Vagina (tissue), 2 donors: Measurements from ENCODE around the gene SAC3D1. TPM values are rescaled to one million over a fixed set of nuclear protein-coding genes. Genes with fewer than 3 reads are reported as not detected.

ENCODE experiments used
- DNase-seq, 2 donors: peaks; one replicate each; pipeline ENCODE4 v3.0.0-alpha.2; 2017; ENCODE audit errors: extremely low spot score in 2 of 2
- H3K27ac ChIP-seq: fragments of 200-600 bp; sonication (generic); one replicate; pipeline ENCODE4 v1.5.1; 2019
- H3K27me3 ChIP-seq: fragments of 200-600 bp; sonication (generic); one replicate; pipeline ENCODE4 v1.5.1; 2019
- H3K36me3 ChIP-seq, 2 donors: fragments of 200-600 bp; sonication (generic); one replicate each; pipeline ENCODE4 v1.5.1; 2017 to 2019
- H3K4me1 ChIP-seq: fragments of 200-600 bp; sonication (generic); one replicate; pipeline ENCODE4 v1.5.1; 2019
- H3K4me3 ChIP-seq, 2 donors: fragments of 200-600 bp; sonication (generic); 1 replicate in 1 of 2; 2 replicates in 1 of 2; pipeline ENCODE4 v1.5.1; 2016 to 2019
- H3K9me3 ChIP-seq: fragments of 200-600 bp; sonication (generic); one replicate; pipeline ENCODE4 v1.5.1; 2019
- CTCF ChIP-seq, 3 experiments: fragments of 450-650 bp in 2 of 3; fragments of 200-600 bp in 1 of 3; sonication (generic) in 1 of 3; IDR thresholded peaks; one replicate each; pipeline ENCODE4 v1.5.1; 2017 to 2019; ENCODE audit warnings: antibody characterized with exemption in 3 of 3, mild to moderate bottlenecking in 2 of 3, moderate library complexity in 2 of 3
- POLR2A ChIP-seq, 2 donors: fragments of 450-650 bp; IDR thresholded peaks; one replicate each; pipeline ENCODE4 v1.6.1; 2017; ENCODE audit warnings: antibody characterized with exemption in 2 of 2, mild to moderate bottlenecking in 2 of 2, moderate library complexity in 2 of 2
- POLR2AphosphoS5 ChIP-seq, 2 donors: sonication (generic); formaldehyde crosslinking; IDR thresholded peaks; one replicate each; pipeline ENCODE4 v1.9.0; 2017; ENCODE audit warnings: antibody characterized with exemption in 2 of 2, mild to moderate bottlenecking in 2 of 2, low read depth in 1 of 2; ENCODE audit not compliant: insufficient read depth in 1 of 2
- intact Hi-C: fragments of 100-400 bp; cut with DNase I; formaldehyde crosslinking; loops from one replicate; pipeline ENCODE4 v1.15.1; 2023
- total RNA-seq: library from RNA; depleted of rRNA; stranded (reverse); fragments of >200 nt; gene quantifications from one replicate; pipeline ENCODE4 v1.2.3, GENCODE V29; 2016

Gene SAC3D1
- total RNA-seq, 1 donor from 2014 or later: 11.8 TPM

GRCh38 chr11:65083834-65084597 is 43.0 kb downstream of the SAC3D1 start, which contains the start of the genes CDCA5 and ZFPL1:
CDCA5 (minus strand) TSS chr11:65084040; CDS start chr11:65083978, 62 bp downstream.
ZFPL1 (plus strand) TSS chr11:65084222; CDS start chr11:65084699, 477 bp downstream.
- peaks cover 18% of the 10 kb centered on the region for H3K4me1 ChIP-seq
- DNase-seq: peak; percentile 94 to 99
- no peaks in the 10 kb centered on the region for H3K27me3 ChIP-seq
- H3K4me3 ChIP-seq: peak within 1 kb of the TSS; percentile 59 to 77
- intact Hi-C loops: no loop called here
- TF ChIP-seq POLR2AphosphoS5 (IDR thresholded peaks at IDR 0.05; ENCODE audit: insufficient read depth in 1 of 2, low read depth in 1 of 2): peak; percentile 94 to 100
- TF ChIP-seq CTCF (IDR thresholded peaks at IDR 0.05): peak in 2 of 3 experiments; percentile 16 to 42
- no peak for TF ChIP-seq POLR2A (IDR thresholded peaks at IDR 0.05)
- peak within 1 kb of the TSS; percentile 87 for H3K27ac ChIP-seq
- H3K9me3 ChIP-seq: no peaks in the 10 kb centered on the region
- peaks cover 0 to 17% of the 10 kb centered on the region in 2 donors for H3K36me3 ChIP-seq

- no peak for DNase-seq
- Histone ChIP-seq H3K27me3 (no peaks in the 10 kb centered on the region), H3K9me3 (no peaks in the 10 kb centered on the region), H3K36me3 (peaks cover 0 to 17% of the 10 kb centered on the region in 2 donors), H3K27ac (peak overlapping the region; percentile 87), H3K4me1 (peaks cover 18% of the 10 kb centered on the region), H3K4me3 (peak overlapping the region; percentile 59 to 77)
- intact Hi-C loops: no loop called here
- TF ChIP-seq POLR2A (IDR thresholded peaks at IDR 0.05) (no peak), CTCF (IDR thresholded peaks at IDR 0.05) (no peak), POLR2AphosphoS5 (IDR thresholded peaks at IDR 0.05; ENCODE audit: insufficient read depth in 1 of 2, low read depth in 1 of 2) (no peak)
Observed at GRCh38 chr11:65084598-65085375, 43.8 kb downstream of the SAC3D1 start.

- no peak overlapping the region for H3K4me3 ChIP-seq
- H3K27ac ChIP-seq: no peak overlapping the region
- H3K4me1 ChIP-seq: peaks cover 18% of the 10 kb centered on the region
- intact Hi-C loops: no loop called here
- TF ChIP-seq CTCF (IDR thresholded peaks at IDR 0.05) (no peak), POLR2AphosphoS5 (IDR thresholded peaks at IDR 0.05; ENCODE audit: insufficient read depth in 1 of 2, low read depth in 1 of 2) (no peak), POLR2A (IDR thresholded peaks at IDR 0.05) (no peak)
- H3K36me3 ChIP-seq: peaks cover 0 to 17% of the 10 kb centered on the region in 2 donors
- no peak for DNase-seq
- no peaks in the 10 kb centered on the region for H3K9me3 ChIP-seq
- no peaks in the 10 kb centered on the region for H3K27me3 ChIP-seq
Observed at GRCh38 chr11:65085446-65085845, 44.4 kb downstream of the SAC3D1 start.

GRCh38 chr11:65086809-65087208 is 45.8 kb downstream of the SAC3D1 start:
- no peak overlapping the region for H3K27ac ChIP-seq
- H3K4me3 ChIP-seq: no peak overlapping the region
- peaks cover 18% of the 10 kb centered on the region for H3K4me1 ChIP-seq
- no peak for TF ChIP-seq POLR2A (IDR thresholded peaks at IDR 0.05)
- no peaks in the 10 kb centered on the region for H3K9me3 ChIP-seq
- intact Hi-C loops: no loop called here
- no peak for DNase-seq
- H3K27me3 ChIP-seq: no peaks in the 10 kb centered on the region
- H3K36me3 ChIP-seq: peaks cover 0 to 17% of the 10 kb centered on the region in 2 donors

- H3K27ac ChIP-seq: no peak overlapping the region
- intact Hi-C loops: no loop called here
- no peaks in the 10 kb centered on the region for H3K27me3 ChIP-seq
- no peaks in the 10 kb centered on the region for H3K9me3 ChIP-seq
- no peak overlapping the region for H3K4me3 ChIP-seq
- peaks cover 18% of the 10 kb centered on the region for H3K4me1 ChIP-seq
- H3K36me3 ChIP-seq: peaks cover 0 to 17% of the 10 kb centered on the region in 2 donors
- DNase-seq: no peak
- TF ChIP-seq POLR2AphosphoS5 (IDR thresholded peaks at IDR 0.05; ENCODE audit: insufficient read depth in 1 of 2, low read depth in 1 of 2) (no peak), CTCF (IDR thresholded peaks at IDR 0.05) (no peak), POLR2A (IDR thresholded peaks at IDR 0.05) (no peak)
Observed at GRCh38 chr11:65087216-65087615, 46.2 kb downstream of the SAC3D1 start.
